HG02610 (cell line): ENCODE measurements around the gene INMT.
A peak's percentile ranks its signal among the peaks of the same experiment; 100 is the strongest.

Experiments used
- ATAC-seq: cut with Tn5 transposase; IDR thresholded peaks from one replicate; pipeline ENCODE4 v1.9.1; 2021; ENCODE audit warnings: mild to moderate bottlenecking, moderate library complexity; ENCODE audit not compliant: unreplicated experiment

The INMT gene

GRCh38 chr7:30779574-30779973 is 27.6 kb downstream of the INMT start:
- no peak for ATAC-seq

GRCh38 chr7:30780941-30781340 is 29.0 kb downstream of the INMT start:
- no peak for ATAC-seq

- ATAC-seq: no peak
These were observed 30.8 kb downstream of the INMT start for GRCh38 chr7:30782690-30783089.

GRCh38 chr7:30785786-30786185 is 33.9 kb downstream of the INMT start:
- no peak for ATAC-seq

GRCh38 chr7:30787486-30787885 is 35.6 kb downstream of the INMT start:
- ATAC-seq: no peak

GRCh38 chr7:30788640-30789333 is 36.9 kb downstream of the INMT start:
- no peak for ATAC-seq

- no peak for ATAC-seq
These were observed 37.4 kb downstream of the INMT start for GRCh38 chr7:30789334-30789711.

GRCh38 chr7:30790356-30790755 is 38.4 kb downstream of the INMT start:
- no peak for ATAC-seq

GRCh38 chr7:30791114-30791513 is 39.2 kb downstream of the INMT start:
- ATAC-seq: no peak

GRCh38 chr7:30795161-30795948 is 43.4 kb downstream of the INMT start:
- ATAC-seq: no peak

- no peak for ATAC-seq
These were observed 44.4 kb downstream of the INMT start for GRCh38 chr7:30796105-30796869.

- ATAC-seq: no peak
These were observed 45.5 kb downstream of the INMT start for GRCh38 chr7:30797176-30798040.

- peak; percentile 85 for ATAC-seq
These were observed 47.5 kb downstream of the INMT start for GRCh38 chr7:30799206-30799975.

- no peak for ATAC-seq
These were observed 48.2 kb downstream of the INMT start for GRCh38 chr7:30799976-30800661.

GRCh38 chr7:30800785-30801252 is 48.9 kb downstream of the INMT start:
- ATAC-seq: peak; percentile 22

GRCh38 chr7:30802812-30803211 is 50.9 kb downstream of the INMT start:
- ATAC-seq: no peak

- no peak for ATAC-seq
These were observed 52.2 kb downstream of the INMT start for GRCh38 chr7:30804078-30804661.

- no peak for ATAC-seq
These were observed 53.3 kb downstream of the INMT start for GRCh38 chr7:30805081-30805691.
